AG09309 (cell line): ENCODE data around the gene MARCO.

Experiments used
- DNase-seq: peaks from one replicate; pipeline ENCODE4 v3.0.0-alpha.2; 2010; ENCODE audit warnings: low read depth
- H3K4me3 ChIP-seq: 2 replicates; pipeline ENCODE4 v1.5.1; 2011; ENCODE audit warnings: mild to moderate bottlenecking, low read depth, low read length, moderate library complexity; ENCODE audit not compliant: control insufficient read depth
- CTCF ChIP-seq: IDR thresholded peaks from 2 replicates; pipeline ENCODE4 v1.5.1; 2011; ENCODE audit warnings: mild to moderate bottlenecking, low read depth, low read length, inconsistent platforms; ENCODE audit not compliant: insufficient read depth, control insufficient read depth; ENCODE audit errors: missing control alignments

Gene MARCO

DNA sequence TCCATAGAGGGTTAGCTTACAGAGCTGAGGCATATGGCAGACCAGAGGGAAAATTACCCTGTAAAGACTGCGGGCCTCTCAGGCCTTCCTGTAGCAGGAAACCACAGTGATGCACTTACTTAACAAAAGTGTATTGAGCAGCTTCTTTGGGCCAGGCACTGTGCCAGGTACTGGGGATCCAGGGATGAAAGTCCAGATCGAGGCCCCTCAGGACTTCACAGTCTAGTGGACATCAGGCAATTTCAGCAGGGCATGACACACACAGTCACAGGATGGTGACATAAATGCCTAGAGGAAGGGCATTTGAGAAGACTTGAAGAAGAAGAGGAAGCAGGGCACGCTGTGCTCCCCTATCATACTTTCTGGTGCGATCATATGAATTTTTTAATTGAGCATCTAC, 71.7 kb downstream of the MARCO start:
- H3K4me3 ChIP-seq, result no peak overlapping the region
- no peak for TF ChIP-seq CTCF
- no peak for DNase-seq

GRCh38 chr2:119015845-119016244, 73.9 kb downstream of the MARCO start:
- TF ChIP-seq CTCF, result no peak
- DNase-seq, result no peak
- no peak overlapping the region for H3K4me3 ChIP-seq

GRCh38 chr2:119019521-119019920, 77.5 kb downstream of the MARCO start:
- no peak for TF ChIP-seq CTCF
- H3K4me3 ChIP-seq, result no peak overlapping the region
- DNase-seq, result no peak

- no peak overlapping the region for H3K4me3 ChIP-seq
- no peak for TF ChIP-seq CTCF
- DNase-seq, result no peak
These were observed 80.7 kb downstream of the MARCO start for GRCh38 chr2:119022678-119023077.

DNA sequence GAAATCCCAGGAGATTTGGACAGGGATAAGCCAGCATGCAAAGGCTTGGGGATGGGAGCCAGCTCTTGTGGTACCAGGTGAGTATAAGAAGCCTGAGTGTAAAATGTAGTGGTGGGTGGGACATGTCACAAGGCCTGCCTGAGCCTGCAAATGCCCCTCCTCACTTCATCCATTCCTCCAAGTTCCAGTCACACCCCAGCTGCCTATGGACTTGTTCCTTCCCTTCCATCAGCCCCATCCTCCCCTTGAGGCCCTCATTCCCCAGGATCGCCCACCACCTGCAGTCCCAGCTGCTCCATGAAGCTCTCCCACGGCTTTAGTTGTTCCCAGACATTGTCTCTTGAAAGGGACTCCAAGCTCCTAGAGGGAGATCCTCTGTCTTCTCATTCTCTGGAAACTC, 81.5 kb downstream of the MARCO start:
- no peak overlapping the region for H3K4me3 ChIP-seq
- no peak for TF ChIP-seq CTCF
- DNase-seq, result no peak

DNA sequence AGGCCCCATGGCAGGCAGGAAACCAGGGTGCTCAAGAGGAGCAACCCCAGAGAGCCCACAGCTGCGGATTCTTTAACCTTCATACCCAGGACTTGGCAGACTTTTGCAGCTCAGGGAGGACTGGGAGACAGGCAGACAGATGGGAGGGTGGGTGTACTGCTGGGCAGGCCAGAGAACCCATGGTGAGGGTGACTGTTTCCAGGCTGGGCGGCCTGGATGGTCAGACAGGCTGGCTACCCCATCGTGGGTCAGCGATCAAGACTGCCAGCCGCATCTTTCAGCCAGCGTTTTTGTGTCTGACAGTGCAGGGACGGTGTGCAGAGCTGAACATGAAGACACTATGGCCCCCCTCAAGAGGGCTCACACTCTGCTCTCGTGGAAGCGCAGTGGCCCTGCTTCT, 82.2 kb downstream of the MARCO start:
- DNase-seq, result no peak

More for the DNA sequence above, 82.2 kb downstream of the MARCO start:
- no peak overlapping the region for H3K4me3 ChIP-seq
- no peak for TF ChIP-seq CTCF
